ENCODE measurements around the gene BRMS1. TPM values are rescaled to one million over a fixed set of nuclear protein-coding genes. Genes with fewer than 3 reads are reported as not detected.

The BRMS1 gene
- total RNA-seq, 5 donors from 2014 or later (not counting 1 experiment from before 2014, with no cell fraction given): 42.9 to 58.8 (median 54.8) TPM

- peak overlapping the region in 1 of 2 donors; percentile 19 for H3K4me3 ChIP-seq (ENCODE audit: control insufficient read depth in 1 of 2, extremely low read depth in 1 of 2, low read length in 1 of 2)
- peak overlapping the region; percentile 63 for H3K27ac ChIP-seq (ENCODE audit: low read length)
- H3K36me3 Mint-ChIP-seq: no peaks in the 10 kb centered on the region
- peak overlapping the region in 1 of 3 donors; percentile 53 for H3K4me3 Mint-ChIP-seq
- no peaks in the 10 kb centered on the region for H3K27me3 Mint-ChIP-seq
- H3K9me3 ChIP-seq: no peaks in the 10 kb centered on the region
- H3K27me3 ChIP-seq (replicated peaks in 1 of 2; ENCODE audit: control insufficient read depth in 2 of 2, extremely low read depth in 1 of 2, insufficient read depth in 2 of 2, low read length in 1 of 2): no peaks in the 10 kb centered on the region
- DNase-seq (peak in 22 of 35 experiments; percentile 30 to 63 (median 44)), ATAC-seq (replicated peaks in 1 of 4) (peak; percentile 61 to 72 (median 68))
- H3K36me3 ChIP-seq (ENCODE audit: control insufficient read depth in 2 of 2, extremely low read depth in 1 of 2, insufficient read depth in 1 of 2, low read length in 1 of 2): no peaks in the 10 kb centered on the region
- 55% methylated on average over 14 of the region's 21 CpGs for whole genome bisulfite sequencing (ENCODE audit: insufficient coverage)
- CTCF ChIA-PET: interaction anchor here in 1 of 2 donors (1.6 kb wide), 2 partner anchors 14 to 15 kb away, joined by 5 to 7 read pairs; no protein-coding TSS in a partner anchor
- H3K4me1 Mint-ChIP-seq: peaks cover 45 to 53% (median 45%) of the 10 kb centered on the region in 3 donors
- peak overlapping the region; percentile 88 for H3K27ac Mint-ChIP-seq
- no peaks in the 10 kb centered on the region for H3K9me3 Mint-ChIP-seq
- POLR2A ChIA-PET: no interaction called here
- peaks cover 35 to 67% of the 10 kb centered on the region in 2 experiments for H3K4me1 ChIP-seq (ENCODE audit: control insufficient read depth in 1 of 2, extremely low read depth in 1 of 2, insufficient read depth in 2 of 2, low read length in 2 of 2)
These were observed 18.4 kb downstream of the BRMS1 start for GRCh38 chr11:66326261-66327111.

- peak overlapping the region; percentile 53 for H3K27ac ChIP-seq (ENCODE audit: low read length)
- CTCF ChIA-PET: no interaction called here
- H3K4me3 ChIP-seq (ENCODE audit: control insufficient read depth in 1 of 2, extremely low read depth in 1 of 2, low read length in 1 of 2): no peak overlapping the region
- peaks cover 0 to under 1% (median 0%) of the 10 kb centered on the region in 3 donors for H3K9me3 Mint-ChIP-seq
- no peaks in the 10 kb centered on the region for H3K36me3 Mint-ChIP-seq
- no peaks in the 10 kb centered on the region for H3K36me3 ChIP-seq (ENCODE audit: control insufficient read depth in 2 of 2, extremely low read depth in 1 of 2, insufficient read depth in 1 of 2, low read length in 1 of 2)
- H3K9me3 ChIP-seq: no peaks in the 10 kb centered on the region
- H3K4me1 Mint-ChIP-seq: peaks cover 45 to 56% (median 48%) of the 10 kb centered on the region in 3 donors
- H3K4me1 ChIP-seq (ENCODE audit: control insufficient read depth in 1 of 2, extremely low read depth in 1 of 2, insufficient read depth in 2 of 2, low read length in 2 of 2): peaks cover 37 to 68% of the 10 kb centered on the region in 2 experiments
- POLR2A ChIA-PET: no interaction called here
- peak overlapping the region in 1 of 3 donors; percentile 53 for H3K4me3 Mint-ChIP-seq
- DNase-seq (no peak), ATAC-seq (replicated peaks in 1 of 4) (no peak)
- no peaks in the 10 kb centered on the region for H3K27me3 ChIP-seq (replicated peaks in 1 of 2; ENCODE audit: control insufficient read depth in 2 of 2, extremely low read depth in 1 of 2, insufficient read depth in 2 of 2, low read length in 1 of 2)
- WGBS (ENCODE audit: insufficient coverage): 80% methylated on average over 8 of the region's 8 CpGs
- peak overlapping the region; percentile 88 for H3K27ac Mint-ChIP-seq
- no peaks in the 10 kb centered on the region for H3K27me3 Mint-ChIP-seq
These were observed 19.6 kb downstream of the BRMS1 start for GRCh38 chr11:66325263-66325671.

- peaks cover 37 to 69% of the 10 kb centered on the region in 2 experiments for H3K4me1 ChIP-seq (ENCODE audit: control insufficient read depth in 1 of 2, extremely low read depth in 1 of 2, insufficient read depth in 2 of 2, low read length in 2 of 2)
- 83% methylated on average over 1 of the region's 10 CpGs for WGBS (ENCODE audit: insufficient coverage)
- peak overlapping the region; percentile 52 to 71 for H3K27ac Mint-ChIP-seq
- H3K4me1 Mint-ChIP-seq: peaks cover 51 to 62% (median 53%) of the 10 kb centered on the region in 3 donors
- no peaks in the 10 kb centered on the region for H3K27me3 Mint-ChIP-seq
- no peaks in the 10 kb centered on the region for H3K9me3 ChIP-seq
- ChIA-PET POLR2A (no interaction called here), CTCF (no interaction called here)
- H3K36me3 ChIP-seq (ENCODE audit: control insufficient read depth in 2 of 2, extremely low read depth in 1 of 2, insufficient read depth in 1 of 2, low read length in 1 of 2): no peaks in the 10 kb centered on the region
- H3K4me3 Mint-ChIP-seq: peak overlapping the region in 1 of 3 donors; percentile 37
- no peak for ATAC-seq (replicated peaks in 1 of 4)
- H3K9me3 Mint-ChIP-seq: peaks cover 0 to 4% (median 0%) of the 10 kb centered on the region in 3 donors
- no peak overlapping the region for H3K4me3 ChIP-seq (ENCODE audit: control insufficient read depth in 1 of 2, extremely low read depth in 1 of 2, low read length in 1 of 2)
- no peak for DNase-seq
- no peaks in the 10 kb centered on the region for H3K36me3 Mint-ChIP-seq
- H3K27me3 ChIP-seq (replicated peaks in 1 of 2; ENCODE audit: control insufficient read depth in 2 of 2, extremely low read depth in 1 of 2, insufficient read depth in 2 of 2, low read length in 1 of 2): no peaks in the 10 kb centered on the region
- no peak overlapping the region for H3K27ac ChIP-seq (ENCODE audit: low read length)
These were observed 20.2 kb downstream of the BRMS1 start for GRCh38 chr11:66324664-66325063.

- H3K36me3 Mint-ChIP-seq: no peaks in the 10 kb centered on the region
- no peaks in the 10 kb centered on the region for H3K27me3 Mint-ChIP-seq
- Histone ChIP-seq H3K36me3 (ENCODE audit: control insufficient read depth in 2 of 2, extremely low read depth in 1 of 2, insufficient read depth in 1 of 2, low read length in 1 of 2) (no peaks in the 10 kb centered on the region), H3K27ac (ENCODE audit: low read length) (no peak overlapping the region), H3K4me3 (ENCODE audit: control insufficient read depth in 1 of 2, extremely low read depth in 1 of 2, low read length in 1 of 2) (no peak overlapping the region), H3K9me3 (no peaks in the 10 kb centered on the region), H3K27me3 (replicated peaks in 1 of 2; ENCODE audit: control insufficient read depth in 2 of 2, extremely low read depth in 1 of 2, insufficient read depth in 2 of 2, low read length in 1 of 2) (no peaks in the 10 kb centered on the region), H3K4me1 (ENCODE audit: control insufficient read depth in 1 of 2, extremely low read depth in 1 of 2, insufficient read depth in 2 of 2, low read length in 2 of 2) (peaks cover 43 to 71% of the 10 kb centered on the region in 2 experiments)
- ChIA-PET POLR2A (no interaction called here), CTCF (no interaction called here)
- H3K27ac Mint-ChIP-seq: no peak overlapping the region
- peaks cover 0 to 4% (median 0%) of the 10 kb centered on the region in 3 donors for H3K9me3 Mint-ChIP-seq
- DNase-seq (no peak), ATAC-seq (replicated peaks in 1 of 4) (no peak)
- WGBS (ENCODE audit: insufficient coverage): 91% methylated on average over 1 of the region's 1 CpG
- H3K4me3 Mint-ChIP-seq: no peak overlapping the region
- H3K4me1 Mint-ChIP-seq: peaks cover 59 to 72% (median 61%) of the 10 kb centered on the region in 3 donors
These were observed 21.2 kb downstream of the BRMS1 start for GRCh38 chr11:66323684-66324083.

- H3K36me3 ChIP-seq (ENCODE audit: control insufficient read depth in 2 of 2, extremely low read depth in 1 of 2, insufficient read depth in 1 of 2, low read length in 1 of 2): no peaks in the 10 kb centered on the region
- H3K4me3 ChIP-seq (ENCODE audit: control insufficient read depth in 1 of 2, extremely low read depth in 1 of 2, low read length in 1 of 2): no peak overlapping the region
- H3K9me3 ChIP-seq: no peaks in the 10 kb centered on the region
- Mint-ChIP-seq H3K4me3 (no peak overlapping the region), H3K36me3 (no peaks in the 10 kb centered on the region), H3K27me3 (no peaks in the 10 kb centered on the region), H3K27ac (peak overlapping the region; percentile 28 to 87), H3K4me1 (peaks cover 59 to 72% (median 61%) of the 10 kb centered on the region in 3 donors), H3K9me3 (peaks cover 0 to 4% (median 0%) of the 10 kb centered on the region in 3 donors)
- no peak for DNase-seq
- CTCF ChIA-PET: no interaction called here
- no peak overlapping the region for H3K27ac ChIP-seq (ENCODE audit: low read length)
- no peaks in the 10 kb centered on the region for H3K27me3 ChIP-seq (replicated peaks in 1 of 2; ENCODE audit: control insufficient read depth in 2 of 2, extremely low read depth in 1 of 2, insufficient read depth in 2 of 2, low read length in 1 of 2)
- POLR2A ChIA-PET: no interaction called here
- peaks cover 42 to 71% of the 10 kb centered on the region in 2 experiments for H3K4me1 ChIP-seq (ENCODE audit: control insufficient read depth in 1 of 2, extremely low read depth in 1 of 2, insufficient read depth in 2 of 2, low read length in 2 of 2)
- WGBS (ENCODE audit: insufficient coverage): 93% methylated on average over 11 of the region's 11 CpGs
- no peak for ATAC-seq (replicated peaks in 1 of 4)
These were observed 22.0 kb downstream of the BRMS1 start for GRCh38 chr11:66322732-66323427.

GRCh38 chr11:66321606-66322005 lies 23.3 kb downstream of the BRMS1 start:
- POLR2A ChIA-PET: no interaction called here
- Histone ChIP-seq H3K36me3 (ENCODE audit: control insufficient read depth in 2 of 2, extremely low read depth in 1 of 2, insufficient read depth in 1 of 2, low read length in 1 of 2) (no peaks in the 10 kb centered on the region), H3K4me3 (ENCODE audit: control insufficient read depth in 1 of 2, extremely low read depth in 1 of 2, low read length in 1 of 2) (no peak overlapping the region), H3K4me1 (ENCODE audit: control insufficient read depth in 1 of 2, extremely low read depth in 1 of 2, insufficient read depth in 2 of 2, low read length in 2 of 2) (peaks cover 34 to 67% of the 10 kb centered on the region in 2 experiments), H3K9me3 (no peaks in the 10 kb centered on the region), H3K27ac (ENCODE audit: low read length) (no peak overlapping the region), H3K27me3 (replicated peaks in 1 of 2; ENCODE audit: control insufficient read depth in 2 of 2, extremely low read depth in 1 of 2, insufficient read depth in 2 of 2, low read length in 1 of 2) (no peaks in the 10 kb centered on the region)
- WGBS (ENCODE audit: insufficient coverage): 100% methylated on average over 2 of the region's 4 CpGs
- peaks cover 56 to 70% (median 56%) of the 10 kb centered on the region in 3 donors for H3K4me1 Mint-ChIP-seq
- peaks cover 0 to 4% (median 0%) of the 10 kb centered on the region in 3 donors for H3K9me3 Mint-ChIP-seq
- ATAC-seq (replicated peaks in 1 of 4) (no peak), DNase-seq (no peak)
- H3K27ac Mint-ChIP-seq: peak overlapping the region in 1 of 2 donors; percentile 15
- H3K4me3 Mint-ChIP-seq: no peak overlapping the region
- CTCF ChIA-PET: interaction anchor here (0.6 to 1.2 kb wide), 3 partner anchors 9 to 61 kb away, joined by 3 to 7 read pairs (median 4); no protein-coding TSS in a partner anchor
- no peaks in the 10 kb centered on the region for H3K36me3 Mint-ChIP-seq
- no peaks in the 10 kb centered on the region for H3K27me3 Mint-ChIP-seq

Data from T-cell (primary cell).